Measurements from ENCODE around the gene FLNC. TPM values are rescaled to one million over a fixed set of nuclear protein-coding genes. Genes with fewer than 3 reads are reported as not detected.

Gene FLNC
- total RNA-seq, 1 donor from 2014 or later: 6.7 TPM

DNA sequence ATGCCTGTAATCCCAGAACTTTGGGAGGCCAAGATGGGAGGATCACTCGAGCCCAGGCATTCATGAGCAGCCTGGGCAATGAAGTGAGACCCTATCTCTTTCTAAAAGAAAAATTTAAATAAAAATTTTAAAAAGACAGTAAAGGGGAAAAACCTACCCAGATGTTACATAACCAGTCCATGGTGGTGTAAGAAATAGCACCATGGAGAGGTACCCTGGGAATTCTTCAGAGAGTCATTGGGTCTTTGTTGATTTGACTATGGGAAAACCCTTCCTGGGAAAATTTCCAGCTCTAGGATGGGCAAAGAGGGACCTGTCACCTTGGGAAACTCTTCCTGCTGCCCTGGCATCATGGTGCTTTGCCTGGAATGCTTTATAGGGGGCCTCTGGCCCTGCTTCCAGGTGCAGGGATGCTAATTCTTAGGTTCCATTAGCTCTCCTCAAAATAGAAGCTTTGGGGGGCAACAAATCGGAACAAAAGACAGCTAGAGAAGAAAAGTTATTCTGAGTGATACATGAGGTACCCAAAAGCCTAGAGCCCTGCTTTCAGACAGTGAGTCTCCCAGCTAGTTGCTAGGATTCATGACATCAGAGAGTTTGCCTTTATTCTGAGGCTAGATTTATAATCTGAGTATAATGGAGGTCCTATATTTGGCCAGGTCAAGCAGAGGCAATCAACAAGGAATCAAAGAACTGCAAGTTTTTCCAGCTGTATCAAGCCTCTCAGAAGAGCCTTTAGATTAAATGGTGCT, 28.4 kb upstream of the FLNC start:
- Histone ChIP-seq H2AFZ (replicated peaks) (no peak overlapping the region), H3K4me3 (no peak overlapping the region), H3K9ac (no peak overlapping the region), H3K9me3 (ENCODE audit: low read depth) (no peaks in the 10 kb centered on the region), H3K36me3 (peaks cover 14% of the 10 kb centered on the region), H3K27me3 (no peaks in the 10 kb centered on the region), H3F3A (ENCODE audit: low read depth) (peaks cover 12% of the 10 kb centered on the region), H3K27ac (no peak overlapping the region), H4K20me1 (ENCODE audit: low read depth) (peaks cover 11% of the 10 kb centered on the region), H3K79me2 (ENCODE audit: low read depth) (no peaks in the 10 kb centered on the region), H3K4me1 (peaks cover 10% of the 10 kb centered on the region), H3K4me2 (no peak overlapping the region)
- H3K36me3 Mint-ChIP-seq: peaks cover 28% of the 10 kb centered on the region
- H3K4me1 Mint-ChIP-seq: no peaks in the 10 kb centered on the region
- TF ChIP-seq EZH2 (IDR thresholded peaks at IDR 0.05) (no peak), EZH2phosphoT487 (IDR thresholded peaks at IDR 0.05) (no peak)
- H3K27me3 Mint-ChIP-seq (ENCODE audit: insufficient read depth, low read depth): peaks cover 2% of the 10 kb centered on the region
- H3K4me3 Mint-ChIP-seq: no peak overlapping the region
- no peaks in the 10 kb centered on the region for H3K9me3 Mint-ChIP-seq
- DNase-seq (ENCODE audit: low spot score): no peak
- H3K27ac Mint-ChIP-seq: no peak overlapping the region

DNA sequence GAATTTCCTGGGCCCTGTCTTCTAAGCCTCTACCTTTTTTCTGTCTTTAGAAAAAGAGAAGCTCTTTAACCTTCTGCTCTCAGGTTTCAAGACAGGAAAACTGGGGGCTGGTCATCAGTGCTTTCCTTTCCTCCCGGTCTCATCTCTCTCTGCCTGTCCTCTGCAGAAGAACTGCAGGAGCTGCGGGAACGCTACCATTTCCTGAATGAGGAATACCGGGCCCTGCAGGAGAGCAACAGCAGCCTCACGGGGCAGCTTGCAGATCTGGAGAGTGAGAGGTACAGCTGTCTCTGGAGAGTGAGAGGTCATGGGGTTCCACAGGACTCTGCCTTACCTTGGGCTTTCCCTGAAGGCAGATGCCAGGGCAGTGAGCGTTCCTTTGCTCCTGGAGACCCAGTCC, 25.7 kb upstream of the FLNC start:
- Histone ChIP-seq H3F3A (ENCODE audit: low read depth) (peaks cover 11% of the 10 kb centered on the region), H2AFZ (replicated peaks) (no peak overlapping the region), H3K4me3 (no peak overlapping the region), H3K27me3 (no peaks in the 10 kb centered on the region), H3K4me2 (peak overlapping the region; percentile 43), H3K79me2 (ENCODE audit: low read depth) (no peaks in the 10 kb centered on the region), H4K20me1 (ENCODE audit: low read depth) (peaks cover 11% of the 10 kb centered on the region), H3K9ac (no peak overlapping the region), H3K9me3 (ENCODE audit: low read depth) (no peaks in the 10 kb centered on the region), H3K36me3 (peaks cover 6% of the 10 kb centered on the region), H3K4me1 (peaks cover 10% of the 10 kb centered on the region), H3K27ac (peak overlapping the region; percentile 59)
- Mint-ChIP-seq H3K27ac (no peak overlapping the region), H3K4me3 (no peak overlapping the region), H3K9me3 (no peaks in the 10 kb centered on the region), H3K36me3 (peaks cover 24% of the 10 kb centered on the region), H3K4me1 (no peaks in the 10 kb centered on the region), H3K27me3 (ENCODE audit: insufficient read depth, low read depth) (peaks cover 2% of the 10 kb centered on the region)
- no peak for DNase-seq (ENCODE audit: low spot score)
- no peak for TF ChIP-seq EZH2phosphoT487 (IDR thresholded peaks at IDR 0.05)
- TF ChIP-seq, protein P1, sequence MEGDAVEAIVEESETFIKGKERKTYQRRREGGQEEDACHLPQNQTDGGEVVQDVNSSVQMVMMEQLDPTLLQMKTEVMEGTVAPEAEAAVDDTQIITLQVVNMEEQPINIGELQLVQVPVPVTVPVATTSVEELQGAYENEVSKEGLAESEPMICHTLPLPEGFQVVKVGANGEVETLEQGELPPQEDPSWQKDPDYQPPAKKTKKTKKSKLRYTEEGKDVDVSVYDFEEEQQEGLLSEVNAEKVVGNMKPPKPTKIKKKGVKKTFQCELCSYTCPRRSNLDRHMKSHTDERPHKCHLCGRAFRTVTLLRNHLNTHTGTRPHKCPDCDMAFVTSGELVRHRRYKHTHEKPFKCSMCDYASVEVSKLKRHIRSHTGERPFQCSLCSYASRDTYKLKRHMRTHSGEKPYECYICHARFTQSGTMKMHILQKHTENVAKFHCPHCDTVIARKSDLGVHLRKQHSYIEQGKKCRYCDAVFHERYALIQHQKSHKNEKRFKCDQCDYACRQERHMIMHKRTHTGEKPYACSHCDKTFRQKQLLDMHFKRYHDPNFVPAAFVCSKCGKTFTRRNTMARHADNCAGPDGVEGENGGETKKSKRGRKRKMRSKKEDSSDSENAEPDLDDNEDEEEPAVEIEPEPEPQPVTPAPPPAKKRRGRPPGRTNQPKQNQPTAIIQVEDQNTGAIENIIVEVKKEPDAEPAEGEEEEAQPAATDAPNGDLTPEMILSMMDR (IDR thresholded peaks at IDR 0.05): no peak
- no peak for TF ChIP-seq EZH2 (IDR thresholded peaks at IDR 0.05)

DNA sequence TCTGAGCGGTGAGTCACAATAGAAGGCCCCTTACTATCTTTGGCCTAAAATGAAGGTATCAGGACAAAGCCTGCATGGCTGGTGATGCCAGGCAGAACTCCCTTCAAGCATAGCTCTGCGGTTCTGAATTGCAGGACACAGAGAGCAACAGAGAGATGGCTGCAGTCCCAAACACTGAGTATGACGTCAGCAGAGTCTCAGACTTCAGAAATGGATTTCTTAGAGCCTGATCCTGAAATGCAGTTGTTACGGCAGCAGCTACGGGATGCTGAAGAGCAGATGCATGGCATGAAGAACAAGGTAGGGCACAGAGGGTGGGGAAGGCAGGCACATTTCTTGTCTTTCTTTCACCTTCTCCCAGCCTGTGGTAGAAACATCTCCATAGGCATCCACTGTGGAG, 25.0 kb upstream of the FLNC start:
- H3F3A ChIP-seq (ENCODE audit: low read depth): peaks cover 12% of the 10 kb centered on the region
- no peaks in the 10 kb centered on the region for H3K79me2 ChIP-seq (ENCODE audit: low read depth)
- H4K20me1 ChIP-seq (ENCODE audit: low read depth): peaks cover 11% of the 10 kb centered on the region
- no peaks in the 10 kb centered on the region for H3K27me3 ChIP-seq
- Mint-ChIP-seq H3K27me3 (ENCODE audit: insufficient read depth, low read depth) (peaks cover 2% of the 10 kb centered on the region), H3K4me3 (no peak overlapping the region), H3K9me3 (no peaks in the 10 kb centered on the region), H3K27ac (peak overlapping the region; percentile 58), H3K4me1 (no peaks in the 10 kb centered on the region), H3K36me3 (peaks cover 28% of the 10 kb centered on the region)
- H3K27ac ChIP-seq: no peak overlapping the region
- H3K4me1 ChIP-seq: peaks cover 10% of the 10 kb centered on the region
- DNase-seq (ENCODE audit: low spot score): no peak
- H3K4me3 ChIP-seq: no peak overlapping the region
- H3K9me3 ChIP-seq (ENCODE audit: low read depth): no peaks in the 10 kb centered on the region
- TF ChIP-seq, protein P1 (IDR thresholded peaks at IDR 0.05): no peak
- TF ChIP-seq EZH2phosphoT487 (IDR thresholded peaks at IDR 0.05): no peak
- TF ChIP-seq EZH2 (IDR thresholded peaks at IDR 0.05): no peak
- H3K36me3 ChIP-seq: peaks cover 6% of the 10 kb centered on the region
- H3K4me2 ChIP-seq: no peak overlapping the region
- H2AFZ ChIP-seq (replicated peaks): no peak overlapping the region
- H3K9ac ChIP-seq: no peak overlapping the region

DNA sequence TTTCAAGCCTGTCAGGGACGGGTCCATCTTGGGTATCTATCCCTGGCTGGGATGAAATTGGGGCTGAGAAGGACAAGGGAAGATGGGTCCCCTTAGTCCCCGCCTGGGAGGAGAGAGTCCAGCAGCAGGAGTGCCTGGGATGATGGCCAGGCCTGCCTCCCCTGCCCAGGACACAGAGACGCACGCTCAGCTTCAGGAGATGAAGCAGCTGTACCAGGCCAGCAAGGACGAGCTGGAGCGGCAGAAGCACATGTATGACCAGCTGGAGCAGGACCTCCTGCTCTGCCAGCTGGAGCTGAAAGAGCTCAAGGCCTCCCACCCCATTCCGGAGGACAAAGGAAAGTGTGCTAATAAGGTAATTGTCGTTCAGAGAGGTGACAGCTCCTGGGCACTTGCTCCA, 23.0 kb upstream of the FLNC start:
- H3K36me3 Mint-ChIP-seq: peaks cover 21% of the 10 kb centered on the region
- Histone ChIP-seq H3K27ac (no peak overlapping the region), H4K20me1 (ENCODE audit: low read depth) (peaks cover 18% of the 10 kb centered on the region), H3F3A (ENCODE audit: low read depth) (peaks cover 21% of the 10 kb centered on the region), H3K9me3 (ENCODE audit: low read depth) (no peaks in the 10 kb centered on the region), H3K27me3 (no peaks in the 10 kb centered on the region), H3K9ac (no peak overlapping the region), H3K79me2 (ENCODE audit: low read depth) (no peaks in the 10 kb centered on the region), H3K4me3 (no peak overlapping the region), H3K4me2 (no peak overlapping the region), H3K4me1 (peaks cover 15% of the 10 kb centered on the region), H3K36me3 (peaks cover 6% of the 10 kb centered on the region), H2AFZ (replicated peaks) (no peak overlapping the region)
- H3K9me3 Mint-ChIP-seq: no peaks in the 10 kb centered on the region
- no peak overlapping the region for H3K4me3 Mint-ChIP-seq
- no peak for DNase-seq (ENCODE audit: low spot score)
- no peaks in the 10 kb centered on the region for H3K4me1 Mint-ChIP-seq
- H3K27me3 Mint-ChIP-seq (ENCODE audit: insufficient read depth, low read depth): peaks cover 2% of the 10 kb centered on the region
- H3K27ac Mint-ChIP-seq: no peak overlapping the region
- TF ChIP-seq, protein P1 (IDR thresholded peaks at IDR 0.05): no peak
- no peak for TF ChIP-seq EZH2 (IDR thresholded peaks at IDR 0.05)
- no peak for TF ChIP-seq EZH2phosphoT487 (IDR thresholded peaks at IDR 0.05)
